Skin of body (tissue), 2 donors: ENCODE results near the gene MX1. TPM values are rescaled to one million over a fixed set of nuclear protein-coding genes. Genes with fewer than 3 reads are reported as not detected.

Source experiments
- DNase-seq: peaks from one replicate; lab custom pipeline; 2025; lab: John Stamatoyannopoulos, UW
- total RNA-seq: library from RNA; depleted of rRNA; stranded (reverse); fragments of >200 nt; gene quantifications from one replicate; pipeline ENCODE4 v1.2.3, GENCODE V29; 2014

MX1 gene
- total RNA-seq, 1 donor from 2014 or later: 5.8 TPM

- no peak for DNase-seq
Measured at GRCh38 chr21:41459884-41460534, 34.0 kb downstream of the MX1 start.

- DNase-seq: peak; percentile 16
Measured at GRCh38 chr21:41460578-41461527, 34.8 kb downstream of the MX1 start.

DNA sequence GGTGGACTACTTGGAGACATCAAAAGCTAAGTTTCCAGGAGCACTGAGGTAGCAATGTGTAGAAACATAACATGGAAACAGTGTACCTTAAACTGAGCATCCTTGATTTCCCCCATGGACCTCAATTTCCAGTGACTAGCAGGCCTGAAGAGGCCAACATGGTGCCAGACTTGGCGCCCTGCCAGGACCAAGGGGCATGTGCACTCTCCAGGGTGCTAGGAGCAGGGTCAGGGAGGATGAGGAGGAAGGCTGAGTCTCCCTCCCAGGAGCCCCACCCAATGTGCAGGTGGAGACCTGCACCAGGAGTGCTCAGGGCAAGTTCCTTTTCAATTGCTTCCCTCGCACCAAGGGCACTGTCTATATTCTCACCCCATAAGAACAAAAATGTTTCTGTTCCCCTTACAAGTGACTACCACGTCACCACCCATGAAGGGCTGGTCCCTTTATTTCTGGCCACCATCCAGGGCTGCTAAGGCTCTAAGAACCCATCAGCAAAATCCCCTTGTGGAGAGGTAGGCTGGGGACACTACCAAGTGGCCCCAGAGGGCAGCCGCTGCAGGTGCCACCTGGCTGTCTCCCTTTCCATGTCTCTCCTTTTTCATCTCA is 39.2 kb downstream of the MX1 start:
- DNase-seq: no peak

DNA sequence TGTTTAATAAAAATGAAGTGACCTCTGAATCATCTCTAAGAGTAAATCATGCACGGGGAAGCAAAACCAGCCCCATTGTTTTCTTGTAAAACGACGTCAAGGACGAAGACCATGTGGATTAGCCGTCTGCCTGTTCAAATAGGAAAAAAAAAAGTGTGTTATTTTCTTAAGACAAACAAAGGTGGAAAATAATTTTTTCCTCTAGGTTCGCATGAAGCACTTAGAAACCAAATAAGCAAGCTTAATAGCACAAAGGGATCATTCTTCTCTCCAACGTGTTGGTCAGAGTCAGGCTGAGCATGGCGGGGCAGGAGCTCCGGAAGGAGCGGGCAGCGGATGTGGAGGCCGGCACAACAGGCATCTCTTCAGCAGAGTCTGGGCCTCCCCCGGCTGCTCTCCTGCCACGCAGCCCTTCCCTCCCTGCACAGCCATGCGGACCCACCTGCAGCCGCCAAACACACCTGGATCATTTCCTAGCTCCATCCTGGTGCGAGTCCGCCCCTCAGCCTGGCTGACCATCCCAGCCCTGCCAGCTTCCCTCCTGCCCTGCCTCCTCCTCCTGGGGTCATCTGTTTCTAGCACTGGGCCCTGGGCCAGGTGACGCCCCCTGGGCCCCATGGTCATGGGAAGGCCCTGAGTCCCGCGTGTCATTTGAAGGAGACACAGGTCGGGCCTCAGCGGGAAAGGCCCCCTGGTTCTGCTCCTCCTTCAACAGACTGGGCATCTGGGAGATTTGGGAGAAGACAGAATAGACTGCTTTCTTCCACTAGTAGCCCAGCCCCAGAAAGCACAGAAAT is 40.2 kb downstream of the MX1 start:
- no peak for DNase-seq

- DNase-seq: no peak
Measured at GRCh38 chr21:41470054-41470453, 44.0 kb downstream of the MX1 start.

DNA sequence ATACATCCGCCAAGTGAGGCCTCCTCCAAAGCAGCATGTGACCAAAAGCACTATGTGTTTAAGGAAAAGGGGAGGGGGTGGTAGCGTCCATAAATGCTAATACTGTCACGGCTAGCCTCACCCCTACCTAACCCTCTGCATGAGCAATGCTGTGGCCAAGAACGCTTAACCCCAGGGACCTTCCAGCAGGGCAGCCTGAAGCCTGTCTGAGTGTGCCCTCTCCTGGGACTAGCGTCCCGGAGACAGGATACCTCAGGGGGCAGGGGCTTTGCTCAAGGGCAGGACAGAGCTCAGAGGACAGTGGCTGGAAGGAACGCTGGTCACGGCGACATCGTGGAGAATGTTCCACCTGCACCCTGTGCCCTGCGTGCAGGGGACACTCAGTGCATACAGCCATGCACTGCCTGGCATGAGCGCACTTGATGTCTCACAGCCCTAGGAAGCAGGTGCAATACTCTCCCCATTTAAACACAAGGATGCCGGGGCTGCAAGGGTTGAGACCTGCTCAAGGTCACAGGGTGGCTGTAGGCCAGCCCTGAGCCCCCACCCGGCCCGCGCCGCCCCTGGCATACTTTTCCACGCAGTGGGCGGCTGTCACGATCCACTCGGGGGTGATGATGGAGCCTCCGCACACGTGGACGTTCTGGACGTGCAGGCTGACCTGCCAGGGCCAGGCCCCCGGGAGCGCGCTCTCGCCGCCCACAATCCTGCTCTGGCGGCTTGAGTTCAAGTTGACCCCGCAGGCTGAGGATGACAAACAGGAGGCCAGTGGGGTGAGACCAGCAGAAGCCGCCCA is 46.9 kb downstream of the MX1 start:
- no peak for DNase-seq

GRCh38 chr21:41475714-41476420 is 49.8 kb downstream of the MX1 start:
- DNase-seq: no peak

DNA sequence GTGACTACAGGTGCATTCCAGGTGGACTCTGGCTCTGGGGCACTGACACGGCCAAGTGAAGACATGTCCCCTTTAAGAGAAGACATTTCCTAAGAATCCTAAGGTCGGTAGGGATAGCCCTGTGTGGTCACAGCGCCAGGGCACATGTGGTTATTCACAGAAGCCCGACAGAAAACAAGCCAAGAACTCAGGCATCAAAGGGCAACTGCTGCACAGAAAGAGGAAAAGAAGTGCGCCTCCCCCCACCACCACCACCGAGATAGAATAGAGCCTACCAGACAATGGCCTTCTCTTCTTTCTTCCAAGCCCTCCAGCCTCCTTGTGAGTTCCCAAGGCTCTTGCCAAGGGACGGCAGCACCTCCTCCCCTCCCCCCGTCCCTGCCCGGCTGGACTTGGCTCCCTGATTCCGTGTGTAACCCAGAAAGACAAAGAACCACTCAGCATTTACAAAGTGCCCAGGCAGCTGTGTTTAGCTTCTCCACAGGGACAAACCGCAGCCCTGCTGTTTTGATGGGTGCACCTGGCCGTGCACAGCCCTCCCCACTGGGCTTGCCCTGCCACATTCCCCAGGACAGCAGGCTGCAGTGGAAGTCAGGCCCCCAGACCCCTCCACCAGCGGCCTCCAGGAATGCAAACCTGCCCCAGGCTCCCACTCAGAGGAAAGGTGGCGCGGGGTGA is 51.7 kb downstream of the MX1 start:
- DNase-seq: no peak

DNA sequence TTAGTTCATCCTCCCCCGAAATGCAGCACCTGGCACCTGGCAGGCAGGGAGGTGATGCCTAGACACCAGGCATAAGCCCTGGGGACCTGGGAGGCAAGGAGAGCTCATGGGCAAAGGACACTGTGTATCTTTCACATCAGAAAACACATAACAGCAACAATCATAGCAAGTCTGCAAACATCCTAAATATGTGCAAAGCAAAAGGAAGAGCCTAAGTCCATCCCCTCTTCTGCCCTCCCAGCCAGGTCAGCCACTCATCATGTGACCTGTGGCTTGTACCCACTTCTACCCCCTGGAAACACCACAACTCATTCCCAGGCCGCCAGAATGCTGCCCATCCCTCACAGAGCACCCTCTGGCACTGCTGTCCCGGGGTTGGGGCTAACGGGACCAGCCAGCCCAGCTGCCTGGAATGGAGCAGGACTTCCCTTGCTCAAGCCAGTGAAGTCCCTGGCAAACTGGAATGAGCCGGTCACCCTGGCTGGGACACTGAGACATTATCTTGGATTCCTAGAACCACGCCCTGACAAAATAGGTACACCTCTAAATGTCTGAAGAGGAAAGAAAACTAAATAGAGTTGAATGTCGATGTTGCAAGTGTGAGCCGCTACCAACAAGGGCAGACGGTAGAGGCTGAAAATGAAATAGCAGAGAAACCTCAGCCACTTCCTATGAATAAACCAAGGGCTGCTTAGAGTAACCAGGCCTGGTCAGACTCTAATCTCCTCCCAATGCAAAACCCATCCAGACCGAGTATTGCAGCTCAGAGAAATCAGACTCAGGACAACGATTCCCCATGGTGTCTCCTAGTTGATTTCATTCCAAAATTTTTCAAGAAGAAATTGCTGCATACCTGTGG is 52.5 kb downstream of the MX1 start:
- DNase-seq: no peak

GRCh38 chr21:41479686-41480085 is 53.6 kb downstream of the MX1 start:
- no peak for DNase-seq

DNA sequence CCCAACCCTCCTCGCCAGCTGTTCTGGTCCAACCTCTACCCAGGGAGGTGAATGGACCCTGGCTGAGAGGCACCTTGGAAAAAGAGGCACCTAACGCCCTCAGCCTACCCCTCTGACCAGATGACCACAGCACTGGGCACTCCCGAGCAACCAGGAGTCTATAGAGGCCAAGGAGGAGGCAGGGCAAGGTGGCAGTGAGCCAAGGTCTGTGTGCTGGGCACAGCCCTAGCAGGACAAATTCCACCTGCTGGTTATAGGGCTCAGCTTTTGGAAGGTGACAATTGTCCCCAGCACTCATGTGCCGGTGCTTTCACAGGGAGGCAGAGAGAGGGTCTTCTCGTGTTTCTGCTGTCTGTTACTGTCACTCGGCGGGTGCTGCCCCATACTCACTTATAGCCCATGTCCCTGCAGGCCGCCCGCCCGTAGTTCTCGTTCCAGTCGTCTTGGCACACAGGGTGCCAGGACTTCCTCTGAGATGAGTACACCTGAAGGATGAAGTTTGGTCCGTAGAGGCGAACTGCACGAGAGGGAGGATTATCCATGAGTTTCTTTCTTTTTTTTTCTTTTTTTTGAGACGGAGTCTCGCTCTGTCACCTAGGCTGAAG is 54.1 kb downstream of the MX1 start:
- no peak for DNase-seq

DNA sequence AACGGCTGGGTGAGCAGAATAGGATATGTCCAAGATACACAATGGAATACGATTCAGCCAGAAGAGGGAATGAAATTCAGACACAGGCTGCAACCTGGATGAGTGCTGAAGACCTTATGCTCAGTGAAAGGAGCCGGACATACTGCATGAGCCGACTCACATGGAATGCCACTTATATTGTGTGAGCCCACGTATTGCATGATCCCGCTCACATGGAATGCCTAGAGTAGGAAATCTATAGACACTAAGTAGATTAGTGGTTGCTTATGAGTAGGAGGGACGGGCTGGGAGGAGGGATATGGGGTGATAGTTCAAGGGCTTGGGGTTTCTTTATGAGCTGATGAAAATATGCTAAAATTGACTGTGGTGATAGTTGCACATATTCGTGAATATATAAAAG is 55.2 kb downstream of the MX1 start:
- no peak for DNase-seq

GRCh38 chr21:41482301-41482700 is 56.3 kb downstream of the MX1 start:
- DNase-seq: no peak

DNA sequence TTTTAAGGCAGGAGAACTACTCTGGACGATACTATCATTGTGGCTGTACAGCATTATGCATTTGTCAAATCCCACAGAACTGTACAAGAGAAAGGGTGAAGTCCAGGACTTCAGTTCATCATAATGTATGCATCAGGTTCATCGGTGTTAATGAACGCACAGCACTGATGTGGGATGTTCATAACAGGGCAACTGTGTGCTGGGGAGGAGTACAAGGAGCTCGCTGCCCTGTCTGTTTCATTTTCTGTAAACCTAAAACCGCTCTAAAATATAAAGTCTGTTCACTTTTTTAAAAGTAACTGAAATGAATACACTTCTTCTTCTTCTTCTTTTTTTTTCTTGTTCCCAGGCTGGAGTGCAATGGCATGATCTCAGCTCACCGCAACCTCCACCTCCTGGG is 56.9 kb downstream of the MX1 start:
- DNase-seq: no peak

GRCh38 chr21:41483415-41483814 is 57.4 kb downstream of the MX1 start:
- DNase-seq: no peak

- DNase-seq: no peak
Measured at GRCh38 chr21:41483973-41484372, 57.9 kb downstream of the MX1 start.

DNA sequence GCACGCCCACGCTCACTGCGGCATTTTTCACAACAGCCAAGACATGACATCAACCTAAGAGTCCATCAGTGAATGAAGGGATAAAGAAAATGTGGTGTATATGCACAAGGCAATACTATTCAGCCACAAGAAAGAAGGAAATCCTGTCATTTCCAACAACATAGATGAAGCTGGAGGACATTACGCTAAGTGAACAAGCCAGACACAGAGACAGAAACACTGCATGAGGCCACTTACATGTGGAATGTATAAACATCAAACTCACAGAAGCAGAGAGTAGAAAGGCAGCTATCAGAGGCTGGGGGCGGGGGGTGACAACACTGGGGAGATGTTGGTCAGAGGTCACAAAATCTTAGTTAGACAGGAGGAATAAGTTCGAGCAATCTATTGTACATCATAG is 61.0 kb downstream of the MX1 start:
- DNase-seq: no peak

- no peak for DNase-seq
Measured at GRCh38 chr21:41488080-41488479, 62.0 kb downstream of the MX1 start.
